K562 (cell line): Measurements from ENCODE around the gene THSD8. TPM values are rescaled to one million over a fixed set of nuclear protein-coding genes. Genes with fewer than 3 reads are reported as not detected.

Experiments used
- ARID2 ChIP-seq: fragments of 450-650 bp; IDR thresholded peaks from 2 replicates; pipeline ENCODE4 v1.6.1; 2017; ENCODE audit warnings: antibody characterized with exemption, mild to moderate bottlenecking
- CBX1 ChIP-seq: sonication (generic); IDR thresholded peaks from 2 replicates; pipeline ENCODE4 v1.6.1; 2016; ENCODE audit warnings: antibody characterized with exemption, low read depth, mild to moderate bottlenecking
- EGR1 ChIP-seq: fragments of 450-650 bp; conservative IDR thresholded peaks from 2 replicates; pipeline ENCODE4 v1.6.1; 2017; ENCODE audit warnings: mild to moderate bottlenecking
- ETV6 ChIP-seq, 3 experiments: fragments of 150-350 bp in 1 of 3; sonication (generic) in 1 of 3; formaldehyde crosslinking in 1 of 3; IDR thresholded peaks; 2 replicates each; pipeline versions ENCODE4 v1.6.1 to v1.8.0; 2014 to 2022; ENCODE audit warnings: borderline replicate concordance in 2 of 3, low read depth in 2 of 3, antibody characterized with exemption in 1 of 3, low read length in 1 of 3, mild to moderate bottlenecking in 1 of 3, missing genetic modification reagents in 1 of 3
- FIP1L1 ChIP-seq: fragments of 200-400 bp; formaldehyde crosslinking; IDR thresholded peaks from 2 replicates; pipeline ENCODE4 v1.6.1; 2018; ENCODE audit warnings: mild to moderate bottlenecking, low read depth, low read length; ENCODE audit not compliant: poor library complexity, severe bottlenecking
- GABPA ChIP-seq: fragments of 200-800 bp; sonication (Bioruptor generic); conservative IDR thresholded peaks from 2 replicates; pipeline ENCODE4 v1.6.1; 2016; ENCODE audit warnings: low read depth, missing genetic modification characterization, missing compliant biosample characterization
- GATA2 ChIP-seq: sonication (generic); formaldehyde crosslinking; IDR thresholded peaks from 2 replicates; pipeline ENCODE4 v1.4.0; 2020; ENCODE audit warnings: mild to moderate bottlenecking, missing genetic modification reagents
- GTF2A2 ChIP-seq: IDR thresholded peaks from 2 replicates; pipeline ENCODE4 v1.6.1; 2016; ENCODE audit warnings: mild to moderate bottlenecking, missing genetic modification characterization, missing compliant biosample characterization
- GTF2F1 ChIP-seq: IDR thresholded peaks from 2 replicates; pipeline ENCODE4 v1.6.1; 2011; ENCODE audit warnings: low read depth, low read length, improper control_type of control experiment
- HDAC6 ChIP-seq: IDR thresholded peaks from 2 replicates; pipeline ENCODE4 v1.6.1; 2012; ENCODE audit warnings: low read depth, mild to moderate bottlenecking, control low read depth, inconsistent platforms, low read length, moderate library complexity
- HNRNPK ChIP-seq: fragments of 200-400 bp; formaldehyde crosslinking; IDR thresholded peaks from one replicate; pipeline ENCODE4 v1.6.1; 2018; ENCODE audit warnings: mild to moderate bottlenecking, low read depth, low read length; ENCODE audit not compliant: poor library complexity, severe bottlenecking
- KDM4B ChIP-seq, 2 experiments: fragments of 450-650 bp in 1 of 2; sonication (generic) in 1 of 2; IDR thresholded peaks; 2 replicates each; pipeline ENCODE4 v1.6.1; 2016 to 2017; ENCODE audit warnings: borderline replicate concordance in 2 of 2, antibody characterized with exemption in 1 of 2, low read depth in 1 of 2, mild to moderate bottlenecking in 1 of 2
- NCOA1 ChIP-seq: fragments of 450-650 bp; IDR thresholded peaks from 2 replicates; pipeline ENCODE4 v1.6.1; 2016; ENCODE audit warnings: low read depth
- NR2F6 ChIP-seq: fragments of 450-650 bp; formaldehyde crosslinking; IDR thresholded peaks from 2 replicates; pipeline ENCODE4 v1.4.0; 2020; ENCODE audit warnings: mild to moderate bottlenecking
- PTBP1 ChIP-seq: fragments of 200-400 bp; formaldehyde crosslinking; IDR thresholded peaks from 2 replicates; pipeline ENCODE4 v1.6.1; 2017; ENCODE audit warnings: low read depth, low read length
- SIN3B ChIP-seq: fragments of 450-650 bp; IDR thresholded peaks from 2 replicates; pipeline ENCODE4 v1.6.1; 2017; ENCODE audit warnings: low read depth, mild to moderate bottlenecking, moderate library complexity
- SMAD1 ChIP-seq: fragments of 150-350 bp; IDR thresholded peaks from 2 replicates; pipeline ENCODE4 v1.6.1; 2014; ENCODE audit warnings: low read length, low read depth; ENCODE audit not compliant: partially characterized antibody
- TAF7 ChIP-seq: fragments of 450-650 bp; IDR thresholded peaks from 2 replicates; pipeline ENCODE4 v1.6.1; 2016; ENCODE audit warnings: missing genetic modification characterization, missing compliant biosample characterization
- WHSC1 ChIP-seq: IDR thresholded peaks from one replicate; pipeline ENCODE4 v1.6.1; 2012; ENCODE audit warnings: low read length, control low read depth, inconsistent platforms
- ZBTB1 ChIP-seq: sonication (generic); formaldehyde crosslinking; IDR thresholded peaks from 2 replicates; pipeline ENCODE4 v1.8.1; 2023; ENCODE audit warnings: missing genetic modification reagents, low read depth, mild to moderate bottlenecking, borderline replicate concordance
- ZNF175 ChIP-seq: fragments of 200-800 bp; sonication (Bioruptor generic); IDR thresholded peaks from 2 replicates; pipeline ENCODE4 v1.6.1; 2016; ENCODE audit warnings: low read depth, mild to moderate bottlenecking, missing genetic modification characterization, missing compliant biosample characterization
- ZNF584 ChIP-seq: fragments of 200-800 bp; sonication (Bioruptor generic); IDR thresholded peaks from 2 replicates; pipeline ENCODE4 v1.6.1; 2016; ENCODE audit warnings: low read depth, mild to moderate bottlenecking, missing genetic modification characterization, missing compliant biosample characterization
- polyA plus RNA-seq, 8 experiments: library from polyadenylated mRNA; depleted of rRNA in 4 of 8; stranded (reverse) in 5 of 8; unstranded in 3 of 8; fragments of >200 nt; fragmentation: Nextera tagmentation in 2 of 8; fragmentation: Illumina TruSeq in 1 of 8; extraction: Ambion mirVana in 2 of 8; extraction: Trizol in 1 of 8; gene quantifications; 2 replicates each; pipeline versions ENCODE4 v1.2.1 to v1.2.3, GENCODE V29; 2011 to 2014; ENCODE audit warnings: inconsistent platforms in 1 of 8, missing spikeins in 1 of 8
- total RNA-seq, 7 experiments: library from RNA; depleted of rRNA in 6 of 7; stranded (reverse); fragments of >200 nt in 6 of 7; fragmentation: Illumina TruSeq in 2 of 7; extraction: Trizol in 2 of 7; gene quantifications; 2 replicates each; pipeline versions ENCODE4 v1.2.1 to v1.2.3, GENCODE V29; 2011 to 2021; ENCODE audit warnings: low replicate concordance in 1 of 7
- TF ChIP-seq, protein P1 (sequence below), 2 experiments: fragments of 450-650 bp in 1 of 2; sonication (generic) in 1 of 2; formaldehyde crosslinking; conservative IDR thresholded peaks; 2 replicates each; pipeline versions ENCODE4 v1.4.0 to v1.8.1; 2020 to 2022; ENCODE audit warnings: mild to moderate bottlenecking in 1 of 2, missing genetic modification reagents in 1 of 2
- TF ChIP-seq, protein P2 (sequence below): IDR thresholded peaks from 2 replicates; pipeline ENCODE4 v1.6.1; 2011; ENCODE audit not compliant: insufficient read length; ENCODE audit errors: extremely low read depth
- TF ChIP-seq, protein P3 (sequence below): fragments of 250-450 bp; sonication (Bioruptor Pico); IDR thresholded peaks from 2 replicates; pipeline ENCODE4 v1.4.0; 2020; ENCODE audit warnings: borderline replicate concordance

Gene THSD8
- total and polyA plus RNA-seq, 9 of the 15 experiments (the other 6 are each of a cell fraction or from before 2014, with no cell fraction given) = 8.4 to 42.4 (median 19.9) TPM; not detected in 2

DNA sequence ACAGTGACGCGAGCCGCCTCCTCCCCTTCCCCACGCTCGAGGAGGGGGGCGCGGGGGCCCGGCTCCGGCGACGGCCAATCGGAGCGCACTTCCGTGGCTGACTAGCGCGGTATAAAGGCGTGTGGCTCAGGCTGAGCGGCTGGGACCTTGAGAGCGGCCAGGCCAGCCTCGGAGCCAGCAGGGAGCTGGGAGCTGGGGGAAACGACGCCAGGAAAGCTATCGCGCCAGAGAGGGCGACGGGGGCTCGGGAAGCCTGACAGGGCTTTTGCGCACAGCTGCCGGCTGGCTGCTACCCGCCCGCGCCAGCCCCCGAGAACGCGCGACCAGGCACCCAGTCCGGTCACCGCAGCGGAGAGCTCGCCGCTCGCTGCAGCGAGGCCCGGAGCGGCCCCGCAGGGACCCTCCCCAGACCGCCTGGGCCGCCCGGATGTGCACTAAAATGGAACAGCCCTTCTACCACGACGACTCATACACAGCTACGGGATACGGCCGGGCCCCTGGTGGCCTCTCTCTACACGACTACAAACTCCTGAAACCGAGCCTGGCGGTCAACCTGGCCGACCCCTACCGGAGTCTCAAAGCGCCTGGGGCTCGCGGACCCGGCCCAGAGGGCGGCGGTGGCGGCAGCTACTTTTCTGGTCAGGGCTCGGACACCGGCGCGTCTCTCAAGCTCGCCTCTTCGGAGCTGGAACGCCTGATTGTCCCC lies 10.4 kb upstream of the THSD8 start, which contains the start of gene JUNB (continued):
- TF ChIP-seq ZBTB1 (CRISPR knock-in tag) (peak; percentile 45; the same call in 1 of the 2 replicates), KDM4B (IDR thresholded peaks at IDR 0.05; ENCODE audit: borderline replicate concordance in 2 of 2, low read depth in 1 of 2) (peak in 1 of 2 experiments; percentile 98; a peak in 2 of 4 replicates), SIN3B (peak; percentile 45; the same call in 1 of the 2 replicates), GATA2 (no peak), PTBP1 (no peak), HDAC6 (peak; percentile 82; the same call in 1 of the 2 replicates), NCOA1 (no peak), HNRNPK (peak; percentile 58), CBX1 (peak; percentile 99), GTF2A2 (tag) (peak; percentile 87), SMAD1 (peak; percentile 95), ZNF584 (CRISPR knock-in tag) (peak; percentile 59; the same call in 1 of the 2 replicates), GABPA (tag) (peak; percentile 61), ARID2 (no peak), EGR1 (peak; percentile 84), ETV6 (IDR thresholded peaks at IDR 0.05; ENCODE audit: borderline replicate concordance in 1 of 2, low read depth in 2 of 2, low read length in 1 of 2) (no peak), ETV6 (CRISPR knock-in tag; IDR thresholded peaks at IDR 0.05; ENCODE audit: borderline replicate concordance) (peak; percentile 73; the same call in 1 of the 2 replicates), WHSC1 (no peak), GTF2F1 (peak; percentile 97), NR2F6 (CRISPR knock-in tag) (peak; percentile 66; the same call in 1 of the 2 replicates), ZNF175 (CRISPR knock-in tag) (no peak), FIP1L1 (peak; percentile 100), TAF7 (tag) (peak; percentile 91)
- TF ChIP-seq, protein P1, sequence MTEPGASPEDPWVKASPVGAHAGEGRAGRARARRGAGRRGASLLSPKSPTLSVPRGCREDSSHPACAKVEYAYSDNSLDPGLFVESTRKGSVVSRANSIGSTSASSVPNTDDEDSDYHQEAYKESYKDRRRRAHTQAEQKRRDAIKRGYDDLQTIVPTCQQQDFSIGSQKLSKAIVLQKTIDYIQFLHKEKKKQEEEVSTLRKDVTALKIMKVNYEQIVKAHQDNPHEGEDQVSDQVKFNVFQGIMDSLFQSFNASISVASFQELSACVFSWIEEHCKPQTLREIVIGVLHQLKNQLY (CRISPR knock-in tag; conservative IDR thresholded peaks at IDR 0.05) = 0 out of 4 replicates have a peak, but pooled peaks of 1 of the 2 experiments have one; percentile 88
- TF ChIP-seq, protein P2, sequence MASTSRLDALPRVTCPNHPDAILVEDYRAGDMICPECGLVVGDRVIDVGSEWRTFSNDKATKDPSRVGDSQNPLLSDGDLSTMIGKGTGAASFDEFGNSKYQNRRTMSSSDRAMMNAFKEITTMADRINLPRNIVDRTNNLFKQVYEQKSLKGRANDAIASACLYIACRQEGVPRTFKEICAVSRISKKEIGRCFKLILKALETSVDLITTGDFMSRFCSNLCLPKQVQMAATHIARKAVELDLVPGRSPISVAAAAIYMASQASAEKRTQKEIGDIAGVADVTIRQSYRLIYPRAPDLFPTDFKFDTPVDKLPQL = peak; percentile 67
- TF ChIP-seq, protein P3, sequence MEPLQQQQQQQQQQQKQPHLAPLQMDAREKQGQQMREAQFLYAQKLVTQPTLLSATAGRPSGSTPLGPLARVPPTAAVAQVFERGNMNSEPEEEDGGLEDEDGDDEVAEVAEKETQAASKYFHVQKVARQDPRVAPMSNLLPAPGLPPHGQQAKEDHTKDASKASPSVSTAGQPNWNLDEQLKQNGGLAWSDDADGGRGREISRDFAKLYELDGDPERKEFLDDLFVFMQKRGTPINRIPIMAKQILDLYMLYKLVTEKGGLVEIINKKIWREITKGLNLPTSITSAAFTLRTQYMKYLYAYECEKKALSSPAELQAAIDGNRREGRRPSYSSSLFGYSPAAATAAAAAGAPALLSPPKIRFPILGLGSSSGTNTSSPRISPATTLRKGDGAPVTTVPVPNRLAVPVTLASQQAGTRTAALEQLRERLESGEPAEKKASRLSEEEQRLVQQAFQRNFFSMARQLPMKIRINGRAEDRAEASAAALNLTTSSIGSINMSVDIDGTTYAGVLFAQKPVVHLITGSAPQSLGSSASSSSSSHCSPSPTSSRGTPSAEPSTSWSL (CRISPR knock-in tag) = no peak
